Measurements from ENCODE around the gene ZIM2. TPM values are rescaled to one million over a fixed set of nuclear protein-coding genes. Genes with fewer than 3 reads are reported as not detected.

Gene ZIM2
- total RNA-seq, 1 experiment from 2014 or later = not detected

DNA sequence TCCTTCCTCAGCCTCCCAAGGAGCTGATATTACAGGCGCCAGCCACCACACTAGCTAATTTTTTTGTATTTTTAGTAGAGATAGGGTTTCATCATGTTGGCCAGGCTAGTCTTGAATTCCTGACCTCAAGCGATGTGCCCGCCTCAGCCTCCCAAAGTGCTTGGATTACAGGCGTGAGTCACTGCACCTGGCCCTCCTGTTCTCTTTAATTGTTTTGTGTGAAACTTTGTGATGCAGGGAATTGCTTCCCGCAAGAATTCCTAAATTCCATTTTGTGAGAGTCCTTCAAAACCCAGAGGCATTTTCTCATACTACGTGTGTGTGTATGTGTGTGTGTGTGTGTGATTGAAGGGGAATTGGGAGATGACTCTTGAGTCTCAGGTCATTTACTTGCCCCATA lies 104.0 kb downstream of the ZIM2 start:
- RAD21 ChIA-PET (ENCODE audit: low non-redundant PET in 1 of 2, low total read pairs in 2 of 2, uncharacterized antibody in 2 of 2, unreplicated experiment in 2 of 2) = no interaction called here
- no peaks in the 10 kb centered on the region for H3K36me3 ChIP-seq (ENCODE audit: control insufficient read depth in 1 of 2, insufficient read depth in 2 of 2, low read length in 2 of 2)

DNA sequence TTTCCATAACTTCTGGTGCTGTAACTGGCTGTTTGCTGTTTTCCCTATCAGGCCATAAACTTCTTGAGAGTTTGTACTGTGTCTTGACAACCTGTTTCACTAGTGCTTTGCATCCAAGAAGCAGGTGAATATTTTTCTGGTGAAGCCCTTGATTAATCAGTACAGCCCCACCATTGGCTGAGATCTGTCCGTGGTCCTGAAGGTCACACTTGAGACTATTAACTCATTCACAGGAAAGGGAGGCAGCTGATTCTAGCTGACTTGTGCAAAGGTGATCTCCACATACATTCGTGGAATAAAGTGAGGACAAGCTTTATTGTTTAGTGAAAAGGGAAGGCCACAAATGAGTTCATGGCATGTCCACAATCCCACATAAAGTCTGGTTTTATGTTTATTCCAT lies 107.5 kb downstream of the ZIM2 start:
- H3K9ac ChIP-seq (ENCODE audit: low read length) = no peak overlapping the region
- peaks cover 16 to 20% of the 10 kb centered on the region in 2 experiments; a peak in 2 of 4 replicates for H3K9me3 ChIP-seq (ENCODE audit: control insufficient read depth in 1 of 2, insufficient read depth in 1 of 2, low read depth in 1 of 2, low read length in 2 of 2)
- DNase-seq (ENCODE audit: low read depth, low spot score) = no peak
- no peaks in the 10 kb centered on the region for H3K4me1 ChIP-seq (ENCODE audit: control insufficient read depth in 1 of 2, insufficient read depth in 2 of 2, low read length in 2 of 2)
- no peaks in the 10 kb centered on the region for H3K27me3 ChIP-seq (ENCODE audit: insufficient read depth, low read length)
- RAD21 ChIA-PET (ENCODE audit: low non-redundant PET in 1 of 2, low total read pairs in 2 of 2, uncharacterized antibody in 2 of 2, unreplicated experiment in 2 of 2) = no interaction called here
- no peak overlapping the region for H3K4me3 ChIP-seq (replicated peaks in 1 of 2; ENCODE audit: low read depth in 1 of 2, low read length in 2 of 2)
- H3K4me2 ChIP-seq (ENCODE audit: low read length) = no peak overlapping the region
- no peak for TF ChIP-seq JUND (IDR thresholded peaks at IDR 0.05)
- TF ChIP-seq, protein P1, sequence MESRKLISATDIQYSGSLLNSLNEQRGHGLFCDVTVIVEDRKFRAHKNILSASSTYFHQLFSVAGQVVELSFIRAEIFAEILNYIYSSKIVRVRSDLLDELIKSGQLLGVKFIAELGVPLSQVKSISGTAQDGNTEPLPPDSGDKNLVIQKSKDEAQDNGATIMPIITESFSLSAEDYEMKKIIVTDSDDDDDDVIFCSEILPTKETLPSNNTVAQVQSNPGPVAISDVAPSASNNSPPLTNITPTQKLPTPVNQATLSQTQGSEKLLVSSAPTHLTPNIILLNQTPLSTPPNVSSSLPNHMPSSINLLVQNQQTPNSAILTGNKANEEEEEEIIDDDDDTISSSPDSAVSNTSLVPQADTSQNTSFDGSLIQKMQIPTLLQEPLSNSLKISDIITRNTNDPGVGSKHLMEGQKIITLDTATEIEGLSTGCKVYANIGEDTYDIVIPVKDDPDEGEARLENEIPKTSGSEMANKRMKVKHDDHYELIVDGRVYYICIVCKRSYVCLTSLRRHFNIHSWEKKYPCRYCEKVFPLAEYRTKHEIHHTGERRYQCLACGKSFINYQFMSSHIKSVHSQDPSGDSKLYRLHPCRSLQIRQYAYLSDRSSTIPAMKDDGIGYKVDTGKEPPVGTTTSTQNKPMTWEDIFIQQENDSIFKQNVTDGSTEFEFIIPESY (IDR thresholded peaks at IDR 0.05; ENCODE audit: extremely low read depth, insufficient replicate concordance, low read length) = no peak
- TF ChIP-seq, protein P2, sequence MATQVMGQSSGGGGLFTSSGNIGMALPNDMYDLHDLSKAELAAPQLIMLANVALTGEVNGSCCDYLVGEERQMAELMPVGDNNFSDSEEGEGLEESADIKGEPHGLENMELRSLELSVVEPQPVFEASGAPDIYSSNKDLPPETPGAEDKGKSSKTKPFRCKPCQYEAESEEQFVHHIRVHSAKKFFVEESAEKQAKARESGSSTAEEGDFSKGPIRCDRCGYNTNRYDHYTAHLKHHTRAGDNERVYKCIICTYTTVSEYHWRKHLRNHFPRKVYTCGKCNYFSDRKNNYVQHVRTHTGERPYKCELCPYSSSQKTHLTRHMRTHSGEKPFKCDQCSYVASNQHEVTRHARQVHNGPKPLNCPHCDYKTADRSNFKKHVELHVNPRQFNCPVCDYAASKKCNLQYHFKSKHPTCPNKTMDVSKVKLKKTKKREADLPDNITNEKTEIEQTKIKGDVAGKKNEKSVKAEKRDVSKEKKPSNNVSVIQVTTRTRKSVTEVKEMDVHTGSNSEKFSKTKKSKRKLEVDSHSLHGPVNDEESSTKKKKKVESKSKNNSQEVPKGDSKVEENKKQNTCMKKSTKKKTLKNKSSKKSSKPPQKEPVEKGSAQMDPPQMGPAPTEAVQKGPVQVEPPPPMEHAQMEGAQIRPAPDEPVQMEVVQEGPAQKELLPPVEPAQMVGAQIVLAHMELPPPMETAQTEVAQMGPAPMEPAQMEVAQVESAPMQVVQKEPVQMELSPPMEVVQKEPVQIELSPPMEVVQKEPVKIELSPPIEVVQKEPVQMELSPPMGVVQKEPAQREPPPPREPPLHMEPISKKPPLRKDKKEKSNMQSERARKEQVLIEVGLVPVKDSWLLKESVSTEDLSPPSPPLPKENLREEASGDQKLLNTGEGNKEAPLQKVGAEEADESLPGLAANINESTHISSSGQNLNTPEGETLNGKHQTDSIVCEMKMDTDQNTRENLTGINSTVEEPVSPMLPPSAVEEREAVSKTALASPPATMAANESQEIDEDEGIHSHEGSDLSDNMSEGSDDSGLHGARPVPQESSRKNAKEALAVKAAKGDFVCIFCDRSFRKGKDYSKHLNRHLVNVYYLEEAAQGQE (IDR thresholded peaks at IDR 0.05; ENCODE audit: low read depth) = peak; percentile 22
- no peaks in the 10 kb centered on the region for H4K20me1 ChIP-seq (ENCODE audit: insufficient read depth)
- no peak overlapping the region for H2AFZ ChIP-seq (ENCODE audit: low read depth, low read length, poor library complexity, severe bottlenecking)
- no peak for ATAC-seq
- CTCF ChIA-PET = no interaction called here
- POLR2A ChIA-PET = no interaction called here
- no peaks in the 10 kb centered on the region for H3K9me2 ChIP-seq (ENCODE audit: insufficient read depth)
- no peak overlapping the region for H3K27ac ChIP-seq (ENCODE audit: low read depth, low read length)
- BruUV-seq (replicated peaks) = no TSS peak
- no peaks in the 10 kb centered on the region for H3K36me3 ChIP-seq (ENCODE audit: control insufficient read depth in 1 of 2, insufficient read depth in 2 of 2, low read length in 2 of 2)
- intact Hi-C loops (cut with micrococcal nuclease) = no loop called here
- no peaks in the 10 kb centered on the region for H3K79me2 ChIP-seq (ENCODE audit: insufficient read depth, low read length)

More for the DNA sequence above, 104.0 kb downstream of the ZIM2 start:
- H3K4me3 ChIP-seq (replicated peaks in 1 of 2; ENCODE audit: low read depth in 1 of 2, low read length in 2 of 2) = no peak overlapping the region
- H3K4me2 ChIP-seq (ENCODE audit: low read length) = no peak overlapping the region
- ChIA-PET CTCF (no interaction called here), POLR2A (no interaction called here)
- intact Hi-C loops (cut with micrococcal nuclease) = no loop called here
- H3K27me3 ChIP-seq (ENCODE audit: insufficient read depth, low read length) = no peaks in the 10 kb centered on the region
- no peaks in the 10 kb centered on the region for H3K4me1 ChIP-seq (ENCODE audit: control insufficient read depth in 1 of 2, insufficient read depth in 2 of 2, low read length in 2 of 2)
- H3K9me2 ChIP-seq (ENCODE audit: insufficient read depth) = no peaks in the 10 kb centered on the region
- no peak for DNase-seq (ENCODE audit: low read depth, low spot score)
- no peak for ATAC-seq
- BruUV-seq (replicated peaks) = no TSS peak
- H3K9ac ChIP-seq (ENCODE audit: low read length) = no peak overlapping the region
- H4K20me1 ChIP-seq (ENCODE audit: insufficient read depth) = no peaks in the 10 kb centered on the region
- TF ChIP-seq CBX3 (IDR thresholded peaks at IDR 0.05; ENCODE audit: low read depth) (no peak), SRF (IDR thresholded peaks at IDR 0.05; ENCODE audit: low read depth) (no peak), ELF1 (IDR thresholded peaks at IDR 0.05; ENCODE audit: borderline replicate concordance, low read depth) (no peak), YY1 (IDR thresholded peaks at IDR 0.05; ENCODE audit: extremely low read depth, insufficient replicate concordance, low read depth, low read length) (no peak), POLR2AphosphoS5 (IDR thresholded peaks at IDR 0.05; ENCODE audit: low read depth, low read length) (no peak), FOSL1 (IDR thresholded peaks at IDR 0.05; ENCODE audit: low read depth) (no peak), JUND (IDR thresholded peaks at IDR 0.05) (no peak)
- peaks cover 11 to 22% of the 10 kb centered on the region in 2 experiments; a peak in 2 of 4 replicates for H3K9me3 ChIP-seq (ENCODE audit: control insufficient read depth in 1 of 2, insufficient read depth in 1 of 2, low read depth in 1 of 2, low read length in 2 of 2)
- no peak overlapping the region for H2AFZ ChIP-seq (ENCODE audit: low read depth, low read length, poor library complexity, severe bottlenecking)
- no peaks in the 10 kb centered on the region for H3K79me2 ChIP-seq (ENCODE audit: insufficient read depth, low read length)
- no peak overlapping the region for H3K27ac ChIP-seq (ENCODE audit: low read depth, low read length)
